B cell (primary cell): ENCODE results near the gene ADAMTS8. TPM values are rescaled to one million over a fixed set of nuclear protein-coding genes. Genes with fewer than 3 reads are reported as not detected.

Source experiments
- ATAC-seq: fragments of 200-7000 bp; cut with Tn5 transposase; one replicate; pipeline ENCODE4 v1.10.0; 2021; ENCODE audit warnings: low read depth, mild to moderate bottlenecking, moderate number of reproducible peaks, moderate library complexity
- CTCF ChIA-PET: fragments of 350-600 bp; sonication (Branson Sonifier 250); formaldehyde crosslinking; loops from one replicate; lab custom pipeline; 2021; ENCODE audit warnings: antibody characterized with exemption, inconsistent platforms; lab: Charles Lee
- POLR2A ChIA-PET: fragments of 350-600 bp; sonication (Branson Sonifier 250); formaldehyde crosslinking; loops from one replicate; lab custom pipeline; 2021; ENCODE audit warnings: antibody characterized with exemption; lab: Charles Lee
- DNase-seq: peaks from one replicate; pipeline ENCODE4 v3.0.0; 2013
- H2AFZ ChIP-seq: 2 replicates; pipeline ENCODE4 v1.6.1; 2012; ENCODE audit warnings: mild to moderate bottlenecking, low read depth, low read length; ENCODE audit not compliant: insufficient read depth, poor library complexity, severe bottlenecking
- H3K27ac ChIP-seq, 2 donors: 1 replicate in 1 of 2; 2 replicates in 1 of 2; pipeline ENCODE4 v1.5.1; 2012 to 2013; ENCODE audit warnings: low read length in 2 of 2, mild to moderate bottlenecking in 2 of 2, moderate library complexity in 1 of 2
- H3K27me3 ChIP-seq, 4 experiments: fragments of 200-600 bp in 1 of 4; sonication (generic) in 1 of 4; replicated peaks in 1 of 4; 1 replicate in 2 of 4; 2 replicates in 2 of 4; pipeline versions ENCODE4 v1.6.1 to v1.7.0; 2013 to 2016; ENCODE audit warnings: low read length in 3 of 4, mild to moderate bottlenecking in 2 of 4, mixed read lengths in 1 of 4, moderate library complexity in 1 of 4; ENCODE audit not compliant: insufficient read depth in 4 of 4, control insufficient read depth in 3 of 4; ENCODE audit errors: control extremely low read depth in 1 of 4
- H3K36me3 ChIP-seq, 2 experiments: replicated peaks in 1 of 2; 1 replicate in 1 of 2; 2 replicates in 1 of 2; pipeline versions ENCODE4 v1.6.1 to v1.7.1; 2013; ENCODE audit warnings: low read length in 1 of 2; ENCODE audit not compliant: insufficient read depth in 2 of 2, control insufficient read depth in 1 of 2; ENCODE audit errors: control extremely low read depth in 1 of 2, extremely low read depth in 1 of 2
- H3K4me1 ChIP-seq, 2 donors: fragments of 200-600 bp in 1 of 2; sonication (generic) in 1 of 2; 1 replicate in 1 of 2; 2 replicates in 1 of 2; pipeline versions ENCODE4 v1.5.1 to v1.6.1; 2013 to 2017; ENCODE audit warnings: low read length in 2 of 2; ENCODE audit not compliant: control insufficient read depth in 2 of 2, insufficient read depth in 2 of 2
- H3K4me2 ChIP-seq: replicated peaks from 2 replicates; pipeline ENCODE3; 2012; ENCODE audit warnings: mild to moderate bottlenecking, low read depth, low read length; ENCODE audit not compliant: poor library complexity, severe bottlenecking
- H3K4me3 ChIP-seq, 5 experiments: fragments of 200-600 bp in 1 of 5; sonication (generic) in 1 of 5; 1 replicate in 3 of 5; 2 replicates in 2 of 5; pipeline versions ENCODE4 v1.5.1 to v1.7.0; 2011 to 2016; ENCODE audit warnings: low read length in 4 of 5, mild to moderate bottlenecking in 4 of 5, low read depth in 2 of 5, control low read depth in 1 of 5, moderate library complexity in 1 of 5; ENCODE audit not compliant: insufficient read depth in 1 of 5; ENCODE audit errors: control extremely low read depth in 1 of 5, extremely low read depth in 1 of 5
- H3K79me2 ChIP-seq: fragments of 200-600 bp; sonication (generic); one replicate; pipeline ENCODE4 v1.6.0; 2016; ENCODE audit warnings: low read length; ENCODE audit not compliant: control insufficient read depth, insufficient read depth
- H3K9ac ChIP-seq: fragments of 200-600 bp; sonication (generic); 2 replicates; pipeline ENCODE4 v1.6.1; 2017; ENCODE audit warnings: mild to moderate bottlenecking, low read length, moderate library complexity
- H3K9me3 ChIP-seq, 3 donors: one replicate each; pipeline versions ENCODE4 v1.6.1 to v1.7.1; 2013; ENCODE audit warnings: low read length in 2 of 3; ENCODE audit not compliant: control insufficient read depth in 2 of 3, insufficient read depth in 1 of 3; ENCODE audit errors: control extremely low read depth in 1 of 3
- H4K20me1 ChIP-seq: 2 replicates; pipeline ENCODE4 v1.6.0; 2012; ENCODE audit warnings: mild to moderate bottlenecking, low read length; ENCODE audit not compliant: insufficient read depth, control insufficient read depth, poor library complexity, severe bottlenecking
- H3K27ac Mint-ChIP-seq: one replicate; pipeline ENCODE4 v1.8.0; 2021; ENCODE audit warnings: mixed read lengths
- H3K27me3 Mint-ChIP-seq: one replicate; pipeline ENCODE4 v1.8.0; 2021; ENCODE audit warnings: mixed read lengths
- H3K4me1 Mint-ChIP-seq: one replicate; pipeline ENCODE4 v1.8.0; 2021; ENCODE audit warnings: mixed read lengths
- H3K4me3 Mint-ChIP-seq: one replicate; pipeline ENCODE4 v1.8.0; 2021; ENCODE audit warnings: mixed read lengths
- H3K9me3 Mint-ChIP-seq: one replicate; pipeline ENCODE4 v1.8.0; 2022; ENCODE audit warnings: mixed read lengths; ENCODE audit not compliant: insufficient read depth
- CTCF ChIP-seq: fragments of 200-600 bp; IDR thresholded peaks from one replicate; pipeline ENCODE4 v1.8.0; 2022; ENCODE audit warnings: antibody characterized with exemption, mild to moderate bottlenecking
- EZH2 ChIP-seq: IDR thresholded peaks from 2 replicates; pipeline ENCODE4 v1.6.1; 2012; ENCODE audit warnings: borderline replicate concordance, low read depth, mild to moderate bottlenecking, moderate library complexity, low read length; ENCODE audit not compliant: insufficient read depth, poor library complexity, severe bottlenecking
- WGBS: methylation state at CpG from one replicate; pipeline ENCODE4 v1.1.5; 2013; ENCODE audit warnings: missing lambda C conversion rate; ENCODE audit not compliant: insufficient coverage; 5-methylcytosine and 5-hydroxymethylcytosine counted together
- intact Hi-C: fragments of 100-400 bp; cut with micrococcal nuclease; formaldehyde crosslinking; loops from one replicate; pipeline ENCODE4 v1.10.0; 2022
- polyA plus RNA-seq: library from polyadenylated mRNA; depleted of rRNA; stranded (reverse); fragments of >200 nt; gene quantifications from 2 replicates; pipeline ENCODE4 v1.2.3, GENCODE V29; 2012
- total RNA-seq, 2 donors: library from RNA; stranded (reverse); fragments of 120-200 nt in 1 of 2; gene quantifications; 1 replicate in 1 of 2; 2 replicates in 1 of 2; pipeline versions ENCODE4 v1.2.3 to v1.2.4, GENCODE V29; 2013 to 2022

ADAMTS8 gene
- total and polyA plus RNA-seq, 2 donors (not counting 1 experiment from before 2014, with no cell fraction given), result not detected

- no peaks in the 10 kb centered on the region for H3K9me3 ChIP-seq
- TF ChIP-seq CTCF (no peak), EZH2 (no peak)
- no peak overlapping the region for H2AFZ ChIP-seq
- intact Hi-C loops, result no loop called here
- no peaks in the 10 kb centered on the region for H4K20me1 ChIP-seq
- H3K4me3 ChIP-seq, result no peak overlapping the region
- H3K4me2 ChIP-seq, result no peak overlapping the region
- H3K9ac ChIP-seq, result no peak overlapping the region
- peaks cover 0 to 16% (median 0%) of the 10 kb centered on the region in 4 experiments for H3K27me3 ChIP-seq
- no peaks in the 10 kb centered on the region for H3K79me2 ChIP-seq
- DNase-seq (no peak), ATAC-seq (no peak)
- Mint-ChIP-seq H3K4me3 (no peak overlapping the region), H3K9me3 (no peaks in the 10 kb centered on the region), H3K27ac (no peak overlapping the region), H3K4me1 (no peaks in the 10 kb centered on the region), H3K27me3 (peaks cover 27% of the 10 kb centered on the region)
- no peaks in the 10 kb centered on the region for H3K4me1 ChIP-seq
- POLR2A ChIA-PET, result no interaction called here
- H3K27ac ChIP-seq, result no peak overlapping the region
- WGBS, result 49% methylated on average over 22 of the region's 24 CpGs
- H3K36me3 ChIP-seq, result no peaks in the 10 kb centered on the region
- CTCF ChIA-PET, result interaction anchor here (1.0 kb wide), 1 partner anchor 16 kb away, joined by 3 read pairs; no protein-coding TSS in a partner anchor
Measured at GRCh38 chr11:130414107-130415080, 14.0 kb downstream of the ADAMTS8 start.
